NCI-H1694 (cell line): Measurements from ENCODE around the gene PCDHA6.
"Not testable (repeated sequence)": the region's sequence is repeated elsewhere in the genome, so short reads cannot be mapped to it uniquely, and the experiment has no call there.

ENCODE experiments used
- DNase-seq: peaks from one replicate; lab custom pipeline; 2025; lab: John Stamatoyannopoulos, UW

The PCDHA6 gene

DNA sequence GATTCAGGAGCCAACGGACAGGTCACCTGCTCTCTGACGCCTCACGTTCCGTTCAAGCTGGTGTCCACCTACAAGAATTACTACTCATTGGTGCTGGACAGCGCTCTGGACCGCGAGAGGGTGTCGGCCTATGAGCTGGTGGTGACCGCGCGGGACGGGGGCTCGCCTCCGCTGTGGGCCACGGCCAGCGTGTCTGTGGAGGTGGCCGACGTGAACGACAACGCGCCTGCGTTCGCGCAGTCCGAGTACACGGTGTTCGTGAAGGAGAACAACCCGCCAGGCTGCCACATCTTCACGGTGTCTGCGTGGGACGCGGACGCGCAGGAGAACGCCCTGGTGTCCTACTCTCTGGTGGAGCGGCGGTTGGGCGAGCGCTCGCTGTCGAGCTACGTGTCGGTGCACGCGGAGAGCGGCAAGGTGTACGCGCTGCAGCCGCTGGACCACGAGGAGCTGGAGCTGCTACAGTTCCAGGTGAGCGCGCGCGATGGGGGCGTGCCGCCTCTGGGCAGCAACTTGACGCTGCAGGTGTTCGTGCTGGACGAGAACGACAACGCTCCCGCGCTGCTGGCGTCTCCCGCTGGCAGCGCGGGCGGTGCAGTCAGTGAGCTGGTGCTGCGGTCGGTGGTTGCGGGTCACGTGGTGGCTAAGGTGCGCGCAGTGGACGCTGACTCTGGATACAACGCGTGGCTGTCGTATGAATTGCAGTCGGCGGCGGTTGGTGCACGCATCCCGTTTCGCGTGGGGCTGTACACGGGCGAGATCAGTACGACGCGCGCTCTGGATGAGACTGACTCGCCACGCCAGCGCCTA, 29.6 kb downstream of the PCDHA6 start:
- DNase-seq = no peak

DNA sequence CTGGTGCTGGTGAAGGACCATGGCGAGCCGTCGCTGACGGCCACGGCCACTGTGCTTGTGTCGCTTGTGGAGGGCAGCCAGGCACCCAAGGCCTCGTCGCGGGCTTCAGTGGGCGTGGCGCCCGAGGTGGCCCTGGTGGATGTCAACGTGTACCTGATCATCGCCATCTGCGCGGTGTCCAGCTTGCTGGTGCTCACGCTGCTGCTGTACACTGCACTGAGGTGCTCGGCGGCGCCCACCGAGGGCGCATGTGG, 30.2 kb downstream of the PCDHA6 start:
- DNase-seq = no peak

DNA sequence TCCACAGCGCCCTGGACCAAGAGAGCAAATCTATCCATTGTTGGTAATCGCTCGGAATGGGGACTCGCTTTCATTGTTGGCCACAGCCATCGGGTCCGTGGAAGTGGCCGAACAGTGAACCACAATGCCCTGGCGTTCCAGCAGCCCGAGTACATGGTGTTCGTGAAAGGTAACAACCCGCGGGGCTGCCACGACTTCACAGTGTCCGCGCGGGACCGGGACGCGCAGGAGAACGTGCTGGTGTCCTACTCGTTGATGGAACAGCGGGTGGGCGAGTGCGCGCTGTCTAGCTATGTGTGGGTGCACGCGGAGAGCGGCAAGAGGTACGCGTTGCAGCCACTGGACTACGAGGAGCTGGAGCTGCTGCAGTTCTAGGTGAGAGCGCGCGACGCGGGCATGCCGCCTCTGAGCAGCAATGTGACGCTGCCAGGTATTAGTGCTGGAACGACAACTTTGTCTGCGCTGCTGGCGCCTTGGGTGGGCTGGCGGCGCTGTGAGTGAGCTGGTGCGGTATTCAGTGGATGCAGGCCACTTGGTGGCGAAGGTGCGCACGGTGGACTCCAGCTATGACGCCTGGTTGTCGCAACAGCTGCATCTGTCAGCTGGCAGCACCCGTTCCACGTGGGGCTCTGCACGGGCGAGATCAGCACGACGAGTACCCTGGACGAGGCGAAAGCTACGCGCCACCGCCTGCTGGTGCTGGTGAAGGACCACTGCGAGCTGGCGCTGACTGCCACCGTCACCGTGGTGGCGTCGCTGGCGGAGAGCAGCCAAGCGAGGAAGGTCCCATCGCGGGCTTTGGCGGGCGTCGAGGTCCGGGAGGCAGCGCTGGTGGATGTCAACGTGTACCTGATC, 34.9 kb downstream of the PCDHA6 start:
- no peak for DNase-seq

DNA sequence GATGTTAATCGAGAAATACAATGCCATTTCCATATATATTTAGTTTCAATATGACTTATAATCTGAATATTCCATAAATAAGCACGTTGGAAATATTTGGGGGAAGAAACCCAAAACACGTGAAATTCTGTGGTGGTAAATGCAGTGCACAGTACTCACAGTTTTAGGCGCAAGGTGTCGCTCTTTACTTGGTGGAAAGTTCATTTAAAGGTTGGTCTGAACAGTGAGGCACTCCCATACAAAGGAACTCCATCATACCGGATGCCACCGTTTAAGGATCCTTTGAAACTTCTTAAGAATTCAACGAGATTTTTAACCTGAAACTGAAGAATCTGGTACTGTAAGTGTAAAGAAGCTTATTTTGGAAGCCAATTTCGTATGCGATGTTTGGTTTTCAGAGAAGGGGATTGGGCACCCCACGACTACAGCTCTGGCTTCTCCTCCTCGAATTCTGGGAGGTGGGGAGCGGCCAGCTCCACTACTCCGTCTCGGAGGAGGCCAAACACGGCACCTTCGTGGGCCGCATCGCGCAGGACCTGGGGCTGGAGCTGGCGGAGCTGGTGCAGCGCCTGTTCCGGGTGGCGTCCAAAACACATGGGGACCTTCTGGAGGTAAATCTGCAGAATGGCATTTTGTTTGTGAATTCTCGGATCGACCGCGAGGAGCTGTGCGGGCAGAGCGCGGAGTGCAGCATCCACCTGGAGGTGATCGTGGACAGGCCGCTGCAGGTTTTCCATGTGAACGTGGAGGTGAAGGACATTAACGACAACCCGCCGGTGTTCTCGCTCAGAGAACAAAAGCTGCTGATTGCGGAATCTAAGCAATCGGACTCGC, 41.2 kb downstream of the PCDHA6 start, which contains the start of gene PCDHA11:
PCDHA11 (plus strand) TSS at position 237 of the 834 bp plus-strand sequence; CDS start at position 384, 147 bp downstream.
- peak; percentile 83 for DNase-seq

DNA sequence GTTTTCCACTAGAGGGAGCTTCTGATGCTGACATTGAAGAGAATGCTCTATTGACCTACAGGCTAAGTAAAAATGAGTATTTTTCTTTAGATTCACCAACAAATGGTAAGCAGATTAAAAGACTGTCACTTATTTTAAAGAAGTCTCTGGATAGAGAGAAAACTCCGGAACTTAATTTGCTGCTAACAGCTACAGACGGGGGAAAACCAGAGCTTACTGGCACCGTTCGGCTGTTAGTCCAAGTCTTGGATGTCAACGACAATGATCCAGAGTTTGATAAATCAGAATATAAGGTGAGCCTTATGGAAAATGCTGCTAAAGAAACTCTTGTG, 41.8 kb downstream of the PCDHA6 start:
- DNase-seq = peak; percentile 56

DNA sequence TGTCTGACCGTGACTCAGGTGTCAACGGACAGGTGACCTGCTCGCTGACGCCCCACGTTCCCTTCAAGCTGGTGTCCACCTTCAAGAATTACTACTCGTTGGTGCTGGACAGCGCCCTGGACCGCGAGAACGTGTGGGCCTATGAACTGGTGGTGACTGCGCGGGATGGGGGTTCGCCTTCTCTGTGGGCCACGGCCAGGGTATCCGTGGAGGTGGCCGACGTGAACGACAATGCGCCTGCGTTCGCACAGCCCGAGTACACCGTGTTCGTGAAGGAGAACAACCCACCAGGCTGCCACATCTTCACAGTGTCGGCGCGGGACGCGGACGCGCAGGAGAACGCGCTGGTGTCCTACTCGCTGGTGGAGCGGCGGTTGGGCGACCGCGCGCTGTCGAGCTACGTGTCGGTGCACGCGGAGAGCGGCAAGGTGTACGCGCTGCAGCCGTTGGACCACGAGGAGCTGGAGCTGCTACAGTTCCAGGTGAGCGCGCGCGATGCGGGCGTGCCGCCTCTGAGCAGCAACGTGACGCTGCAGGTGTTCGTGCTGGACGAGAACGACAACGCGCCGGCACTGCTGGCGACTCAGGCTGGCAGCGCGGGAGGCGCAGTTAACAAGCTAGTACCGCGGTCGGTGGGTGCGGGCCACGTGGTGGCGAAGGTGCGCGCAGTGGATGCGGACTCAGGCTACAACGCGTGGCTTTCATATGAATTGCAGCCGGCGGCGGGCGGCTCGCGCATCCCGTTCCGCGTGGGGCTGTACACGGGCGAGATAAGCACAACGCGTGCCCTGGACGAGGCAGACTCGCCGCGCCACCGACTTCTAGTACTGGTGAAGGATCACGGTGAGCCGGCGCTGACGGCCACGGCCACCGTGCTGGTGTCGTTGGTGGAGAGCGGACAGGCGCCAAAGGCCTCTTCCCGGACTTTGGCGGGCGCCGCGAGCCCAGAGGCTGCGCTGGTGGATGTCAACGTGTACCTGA, 42.8 kb downstream of the PCDHA6 start:
- DNase-seq = no peak

DNA sequence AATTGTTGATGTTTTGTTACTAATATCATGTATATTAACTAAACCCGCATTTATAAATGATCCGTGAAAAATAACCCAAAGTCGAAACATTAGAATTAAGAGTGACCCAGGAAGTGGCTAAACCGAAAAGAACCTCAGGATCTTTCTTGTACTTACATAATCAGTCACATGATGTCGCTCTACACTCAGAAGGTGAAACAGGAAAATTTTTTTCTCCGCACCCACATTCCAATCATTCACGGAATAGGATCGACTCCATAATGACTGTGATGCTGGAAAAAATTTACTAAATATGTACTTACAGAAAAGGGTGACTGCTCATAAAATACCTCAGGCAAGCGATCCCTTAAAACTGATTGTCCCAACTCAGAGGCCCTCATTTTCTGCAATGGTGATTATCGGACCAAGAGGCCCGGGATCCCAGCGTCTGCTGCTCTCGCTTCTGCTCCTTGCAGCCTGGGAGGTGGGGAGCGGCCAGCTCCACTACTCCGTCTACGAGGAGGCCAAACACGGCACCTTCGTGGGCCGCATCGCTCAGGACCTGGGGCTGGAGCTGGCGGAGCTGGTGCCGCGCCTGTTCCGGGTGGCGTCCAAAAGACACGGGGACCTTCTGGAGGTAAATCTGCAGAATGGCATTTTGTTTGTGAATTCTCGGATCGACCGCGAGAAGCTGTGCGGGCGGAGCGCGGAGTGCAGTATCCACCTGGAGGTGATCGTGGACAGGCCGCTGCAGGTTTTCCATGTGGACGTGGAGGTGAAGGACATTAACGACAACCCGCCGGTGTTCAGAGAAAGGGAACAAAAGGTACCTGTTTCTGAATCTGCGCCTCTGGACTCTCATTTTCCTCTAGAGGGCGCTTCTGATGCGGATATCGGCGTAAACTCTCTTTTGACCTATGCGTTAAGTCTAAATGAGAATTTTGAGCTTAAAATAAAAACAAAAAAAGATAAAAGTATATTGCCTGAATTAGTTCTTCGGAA, 47.6 kb downstream of the PCDHA6 start, which contains the start of gene PCDHA12:
PCDHA12 (plus strand) TSS at position 224 of the 981 bp plus-strand sequence; CDS start at position 389, 165 bp downstream.
- DNase-seq = no peak

DNA sequence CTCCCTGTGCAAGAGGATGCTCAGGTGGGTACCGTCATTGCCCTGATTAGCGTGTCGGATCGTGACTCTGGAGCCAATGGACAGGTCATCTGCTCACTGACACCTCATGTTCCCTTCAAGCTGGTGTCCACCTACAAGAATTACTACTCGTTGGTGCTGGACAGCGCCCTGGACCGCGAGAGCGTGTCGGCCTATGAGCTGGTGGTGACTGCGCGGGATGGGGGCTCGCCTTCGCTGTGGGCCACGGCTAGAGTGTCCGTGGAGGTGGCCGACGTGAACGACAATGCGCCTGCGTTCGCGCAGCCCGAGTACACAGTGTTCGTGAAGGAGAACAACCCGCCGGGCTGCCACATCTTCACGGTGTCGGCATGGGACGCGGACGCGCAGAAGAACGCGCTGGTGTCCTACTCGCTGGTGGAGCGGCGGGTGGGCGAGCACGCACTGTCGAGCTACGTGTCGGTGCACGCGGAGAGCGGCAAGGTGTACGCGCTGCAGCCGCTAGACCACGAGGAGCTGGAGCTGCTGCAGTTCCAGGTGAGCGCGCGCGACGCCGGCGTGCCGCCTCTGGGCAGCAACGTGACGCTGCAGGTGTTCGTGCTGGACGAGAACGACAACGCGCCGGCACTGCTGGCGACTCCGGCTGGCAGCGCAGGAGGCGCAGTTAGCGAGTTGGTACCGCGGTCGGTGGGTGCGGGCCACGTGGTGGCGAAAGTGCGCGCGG, 48.9 kb downstream of the PCDHA6 start:
- DNase-seq = not testable (repeated sequence)

DNA sequence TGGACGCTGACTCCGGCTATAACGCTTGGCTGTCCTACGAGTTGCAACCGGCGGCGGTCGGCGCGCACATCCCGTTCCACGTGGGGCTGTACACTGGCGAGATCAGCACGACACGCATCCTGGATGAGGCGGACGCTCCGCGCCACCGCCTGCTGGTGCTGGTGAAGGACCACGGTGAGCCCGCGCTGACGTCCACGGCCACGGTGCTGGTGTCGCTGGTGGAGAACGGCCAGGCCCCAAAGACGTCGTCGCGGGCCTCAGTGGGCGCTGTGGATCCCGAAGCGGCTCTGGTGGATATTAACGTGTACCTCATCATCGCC, 49.5 kb downstream of the PCDHA6 start:
- no peak for DNase-seq
